Transverse colon (tissue), 4 donors: Measurements from ENCODE around the gene TMEM192. TPM values are rescaled to one million over a fixed set of nuclear protein-coding genes. Genes with fewer than 3 reads are reported as not detected.

Source experiments
- total RNA-seq, 4 donors: library from RNA; depleted of rRNA; stranded (reverse); fragments of >200 nt; gene quantifications; one replicate each; pipeline ENCODE4 v1.1.0, GENCODE V29; 2016

TMEM192 gene
- total RNA-seq, 4 donors from 2014 or later = 2.4 to 20.3 (median 12.4) TPM

Other genes starting within 250 kb of the TMEM192 start
- not detected for gene APELA, start 235.7 kb downstream of the TMEM192 start, total RNA-seq
- not detected for gene TRIM61, start 135.2 kb downstream of the TMEM192 start, total RNA-seq
- not detected for gene TRIM60, start 80.9 kb downstream of the TMEM192 start, total RNA-seq
- not detected for gene TRIM75, start 59.0 kb downstream of the TMEM192 start, total RNA-seq
- 10 to 100 TPM in 2 of 4 donors, 1 to 10 TPM in 2; 9.2 to 19.8 (median 12.0) TPM for gene KLHL2, start 94.7 kb upstream of the TMEM192 start, total RNA-seq
- 10 to 100 TPM; 30.3 to 58.0 (median 36.5) TPM for gene MSMO1, start 214.8 kb upstream of the TMEM192 start, total RNA-seq